Placental epithelial cell (primary cell): ENCODE data around the gene PGM3. TPM values are rescaled to one million over a fixed set of nuclear protein-coding genes. Genes with fewer than 3 reads are reported as not detected.

ENCODE experiments used
- total RNA-seq: library from RNA; depleted of rRNA; stranded (reverse); fragments of >200 nt; gene quantifications from 2 replicates; pipeline ENCODE4 v1.2.3, GENCODE V29; 2012

Gene PGM3
- 75.8 and 81.7 TPM in 2 replicates for total RNA-seq

GRCh38 chr6:83192871-83193746, at the start of gene PGM3, which contains the start of gene RWDD2A:
PGM3 (minus strand) TSS chr6:83193265; CDS start chr6:83191012, 2,253 bp downstream.
RWDD2A (plus strand) TSS chr6:83193357; CDS start chr6:83194452, 1,095 bp downstream.

Other genes with a start within 250 kb of the PGM3 start
- gene UBE3D, start 127.4 kb downstream of the PGM3 start, total RNA-seq, result 7.5 and 7.9 TPM in 2 replicates
- 17.7 and 29.7 TPM in 2 replicates for gene DOP1A, start 125.6 kb downstream of the PGM3 start, total RNA-seq
- gene RWDD2A, start 92 bp upstream of the PGM3 start, total RNA-seq, result 1.2 TPM in 2 replicates
- 9.0 and 26.7 TPM in 2 replicates for gene ME1, start 237.8 kb upstream of the PGM3 start, total RNA-seq